Fibroblast of lung (primary cell): ENCODE results near the gene BABAM2. TPM values are rescaled to one million over a fixed set of nuclear protein-coding genes. Genes with fewer than 3 reads are reported as not detected.

Experiments used
- DNase-seq, 2 donors: peaks; one replicate each; pipeline versions ENCODE4 v3.0.0 to v3.0.0-alpha.2; 2010; ENCODE audit warnings: low read depth in 2 of 2
- H2AFZ ChIP-seq: 2 replicates; pipeline ENCODE4 v1.5.1; 2012; ENCODE audit warnings: low read length, control low read depth, inconsistent platforms
- H3K27ac ChIP-seq: 2 replicates; pipeline ENCODE4 v1.5.1; 2011; ENCODE audit warnings: low read length, control low read depth; ENCODE audit not compliant: insufficient read depth
- H3K27me3 ChIP-seq: 2 replicates; pipeline ENCODE4 v1.5.1; 2011; ENCODE audit warnings: mild to moderate bottlenecking, low read length; ENCODE audit not compliant: control insufficient read depth, insufficient read depth
- H3K36me3 ChIP-seq: 2 replicates; pipeline ENCODE4 v1.5.1; 2011; ENCODE audit warnings: low read length; ENCODE audit not compliant: control insufficient read depth, insufficient read depth
- H3K4me1 ChIP-seq: 2 replicates; pipeline ENCODE4 v1.5.1; 2011; ENCODE audit warnings: low read length; ENCODE audit not compliant: control insufficient read depth, insufficient read depth; ENCODE audit errors: extremely low read depth
- H3K4me2 ChIP-seq: 2 replicates; pipeline ENCODE4 v1.5.1; 2011; ENCODE audit warnings: low read length, control low read depth; ENCODE audit not compliant: insufficient read depth; ENCODE audit errors: extremely low read depth
- H3K4me3 ChIP-seq, 4 experiments: fragments of 200-600 bp in 1 of 4; sonication (generic) in 1 of 4; replicated peaks in 1 of 4; 2 replicates each; pipeline ENCODE4 v1.5.1; 2011 to 2016; ENCODE audit warnings: low read length in 4 of 4, low read depth in 3 of 4, mild to moderate bottlenecking in 3 of 4, control low read depth in 2 of 4, inconsistent platforms in 1 of 4, mixed read lengths in 1 of 4; ENCODE audit not compliant: insufficient read depth in 1 of 4; ENCODE audit errors: control extremely low read depth in 1 of 4
- H3K79me2 ChIP-seq: 2 replicates; pipeline ENCODE4 v1.5.1; 2012; ENCODE audit warnings: mild to moderate bottlenecking, low read length, inconsistent platforms; ENCODE audit not compliant: control insufficient read depth, insufficient read depth
- H3K9ac ChIP-seq: 2 replicates; pipeline ENCODE4 v1.5.1; 2011; ENCODE audit warnings: mild to moderate bottlenecking, low read length, control low read depth; ENCODE audit not compliant: insufficient read depth
- H3K9me3 ChIP-seq: 2 replicates; pipeline ENCODE4 v1.5.1; 2012; ENCODE audit warnings: low read depth, low read length; ENCODE audit not compliant: control insufficient read depth, insufficient read depth
- H4K20me1 ChIP-seq: 2 replicates; pipeline ENCODE4 v1.5.1; 2011; ENCODE audit warnings: low read length; ENCODE audit not compliant: control insufficient read depth, insufficient read depth; ENCODE audit errors: extremely low read depth
- CTCF ChIP-seq, 2 donors: IDR thresholded peaks in 1 of 2; conservative IDR thresholded peaks in 1 of 2; 1 replicate in 1 of 2; 2 replicates in 1 of 2; pipeline ENCODE4 v1.5.1; 2011 to 2012; ENCODE audit warnings: low read length in 2 of 2, control low read depth in 1 of 2, inconsistent platforms in 1 of 2, low read depth in 1 of 2, mild to moderate bottlenecking in 1 of 2
- EZH2 ChIP-seq: IDR thresholded peaks from 2 replicates; pipeline ENCODE4 v1.5.1; 2012; ENCODE audit warnings: low read length, control low read depth, mild to moderate bottlenecking; ENCODE audit errors: missing control alignments
- polyA plus RNA-seq, 2 donors: library from polyadenylated mRNA; depleted of rRNA in 1 of 2; stranded (reverse) in 1 of 2; unstranded in 1 of 2; fragments of >200 nt; gene quantifications; 2 replicates each; pipeline ENCODE4 v1.2.1, GENCODE V29; 2011 to 2012; ENCODE audit warnings: missing spikeins in 1 of 2
- total RNA-seq: library from RNA; depleted of rRNA; stranded (reverse); fragments of >200 nt; gene quantifications from 2 replicates; pipeline ENCODE4 v1.2.1, GENCODE V29; 2014

BABAM2 gene
- total and polyA plus RNA-seq, 2 donors (not counting 1 experiment from before 2014, with no cell fraction given), result 25.6 to 33.4 TPM

DNA sequence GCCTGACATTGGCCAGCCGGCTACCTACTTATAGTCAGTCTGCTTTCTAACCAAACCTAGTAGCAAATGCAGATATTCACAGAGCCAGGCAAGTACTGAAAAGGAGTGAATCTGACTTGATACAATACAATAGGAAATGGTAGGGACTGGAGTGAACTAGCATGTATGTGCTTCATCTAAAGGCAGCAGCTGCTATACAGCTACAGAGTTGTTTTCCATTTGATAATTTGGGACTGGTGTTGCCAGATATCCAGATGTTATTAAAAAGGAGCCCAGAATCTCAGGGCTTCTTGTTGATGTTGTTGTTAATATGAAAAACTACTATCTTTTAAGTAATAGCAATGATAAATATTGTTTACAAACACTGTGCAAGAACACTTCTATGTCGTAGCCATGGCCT lies 159.4 kb downstream of the BABAM2 start:
- H3K4me1 ChIP-seq, result peaks cover 23% of the 10 kb centered on the region
- no peak overlapping the region for H3K9ac ChIP-seq
- H3K27ac ChIP-seq, result no peak overlapping the region
- H3K4me3 ChIP-seq, result no peak overlapping the region
- H4K20me1 ChIP-seq, result no peaks in the 10 kb centered on the region
- H3K27me3 ChIP-seq, result no peaks in the 10 kb centered on the region
- no peak overlapping the region for H3K4me2 ChIP-seq
- H2AFZ ChIP-seq, result no peak overlapping the region
- no peak for TF ChIP-seq CTCF (conservative IDR thresholded peaks at IDR 0.05 in 1 of 2, IDR thresholded peaks at IDR 0.05 in 1 of 2; ENCODE audit: low read depth in 1 of 2, low read length in 2 of 2)
- TF ChIP-seq EZH2, result no peak
- DNase-seq, result peak in 1 of 2 donors; percentile 20
- no peaks in the 10 kb centered on the region for H3K79me2 ChIP-seq
- no peaks in the 10 kb centered on the region for H3K36me3 ChIP-seq
- no peaks in the 10 kb centered on the region for H3K9me3 ChIP-seq

DNA sequence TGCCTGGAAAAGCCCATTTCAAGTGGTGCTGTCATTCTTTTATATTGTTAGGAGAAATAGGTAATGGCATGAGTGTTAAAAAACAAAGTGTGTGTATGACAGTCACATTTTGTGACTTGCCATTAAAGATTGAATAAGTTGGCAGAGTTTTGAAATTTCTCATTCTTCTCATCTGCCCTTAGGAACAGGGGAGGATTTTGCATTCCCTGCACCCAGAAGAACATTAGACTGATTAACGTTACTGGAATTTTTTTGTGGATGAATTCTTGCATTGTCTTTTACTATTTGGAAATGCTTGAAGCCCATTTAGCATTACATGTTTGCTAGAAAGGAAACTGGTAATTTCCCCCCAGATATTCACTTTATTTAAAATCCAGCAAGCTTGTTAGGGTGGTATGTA lies 162.2 kb downstream of the BABAM2 start:
- H3K27me3 ChIP-seq, result no peaks in the 10 kb centered on the region
- H3K9me3 ChIP-seq, result no peaks in the 10 kb centered on the region
- H3K36me3 ChIP-seq, result no peaks in the 10 kb centered on the region
- no peak overlapping the region for H3K27ac ChIP-seq
- H3K9ac ChIP-seq, result no peak overlapping the region
- H3K4me2 ChIP-seq, result no peak overlapping the region
- peak; percentile 14 to 72 for DNase-seq
- peaks cover 19% of the 10 kb centered on the region for H3K4me1 ChIP-seq
- no peaks in the 10 kb centered on the region for H4K20me1 ChIP-seq
- H3K4me3 ChIP-seq, result no peak overlapping the region
- H2AFZ ChIP-seq, result no peak overlapping the region
- no peaks in the 10 kb centered on the region for H3K79me2 ChIP-seq
- no peak for TF ChIP-seq EZH2
- TF ChIP-seq CTCF (conservative IDR thresholded peaks at IDR 0.05 in 1 of 2, IDR thresholded peaks at IDR 0.05 in 1 of 2; ENCODE audit: low read depth in 1 of 2, low read length in 2 of 2), result no peak

DNA sequence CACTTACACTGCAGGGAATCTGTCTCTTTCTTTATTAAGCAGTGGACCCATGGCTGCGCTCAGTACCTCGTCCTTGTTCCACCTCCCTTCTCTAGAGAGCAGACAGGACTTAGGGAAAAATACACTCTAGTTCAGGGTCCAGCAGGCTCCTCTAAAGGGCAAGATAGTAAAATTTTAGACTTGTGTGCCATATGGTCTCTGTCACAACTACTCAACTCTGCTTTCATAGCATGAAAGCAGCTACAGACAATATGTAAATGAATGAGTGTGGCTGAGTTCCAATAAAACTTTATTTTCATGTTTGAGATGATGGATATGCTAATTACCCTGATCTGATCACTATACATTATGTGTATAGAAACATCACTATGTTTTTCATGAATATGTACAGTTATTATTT lies 163.1 kb downstream of the BABAM2 start:
- no peaks in the 10 kb centered on the region for H3K79me2 ChIP-seq
- no peaks in the 10 kb centered on the region for H4K20me1 ChIP-seq
- no peaks in the 10 kb centered on the region for H3K27me3 ChIP-seq
- H3K27ac ChIP-seq, result no peak overlapping the region
- peak in 1 of 2 donors; percentile 31 for DNase-seq
- no peak for TF ChIP-seq EZH2
- no peak for TF ChIP-seq CTCF (conservative IDR thresholded peaks at IDR 0.05 in 1 of 2, IDR thresholded peaks at IDR 0.05 in 1 of 2; ENCODE audit: low read depth in 1 of 2, low read length in 2 of 2)
- H2AFZ ChIP-seq, result no peak overlapping the region
- H3K9me3 ChIP-seq, result no peaks in the 10 kb centered on the region
- H3K4me1 ChIP-seq, result peaks cover 10% of the 10 kb centered on the region
- H3K36me3 ChIP-seq, result no peaks in the 10 kb centered on the region
- no peak overlapping the region for H3K9ac ChIP-seq
- H3K4me2 ChIP-seq, result no peak overlapping the region
- no peak overlapping the region for H3K4me3 ChIP-seq
